ENCODE results near the gene NEDD4L. TPM values are rescaled to one million over a fixed set of nuclear protein-coding genes. Genes with fewer than 3 reads are reported as not detected.

Gene NEDD4L
- total RNA-seq, 1 donor from 2014 or later = 209 TPM

DNA sequence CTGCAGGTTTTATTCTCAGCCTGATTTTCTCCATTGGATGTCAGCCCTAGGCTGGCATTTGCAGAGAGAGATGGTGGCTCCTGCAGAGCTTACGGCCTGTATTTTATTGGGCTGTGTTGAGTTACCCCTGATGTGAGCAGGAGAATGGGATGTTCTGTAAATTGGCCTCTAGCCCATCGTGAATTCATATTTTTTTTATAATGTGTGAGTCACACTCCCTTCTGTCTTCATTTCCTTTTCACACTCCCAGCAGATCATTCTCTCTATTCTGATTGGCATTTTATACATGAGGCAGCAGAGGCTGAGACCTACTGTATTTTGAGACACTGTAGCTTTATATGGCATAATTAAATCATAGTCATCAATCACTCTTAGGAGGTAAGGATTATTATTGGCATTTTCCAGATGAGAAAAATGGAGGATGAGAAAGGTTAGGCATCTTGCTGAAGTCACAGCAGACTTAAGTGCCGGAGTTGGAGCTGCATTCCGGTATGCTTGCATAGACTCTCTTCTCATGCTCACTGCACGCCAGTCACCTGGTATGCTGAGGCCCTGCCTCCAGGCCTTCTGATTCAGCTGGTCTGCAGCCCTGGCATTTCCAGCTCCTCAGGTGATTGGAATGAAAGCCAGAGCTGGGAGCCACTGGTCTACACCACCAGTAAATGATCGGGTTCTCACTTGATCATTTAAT, 142.4 kb downstream of the NEDD4L start:
- Mint-ChIP-seq H3K27me3 (ENCODE audit: unreplicated experiment) (no peaks in the 10 kb centered on the region), H3K9me3 (ENCODE audit: unreplicated experiment) (peaks cover 8% of the 10 kb centered on the region), H3K27ac (ENCODE audit: unreplicated experiment) (no peak overlapping the region), H3K4me1 (ENCODE audit: low read depth, unreplicated experiment) (peaks cover 34% of the 10 kb centered on the region), H3K36me3 (ENCODE audit: unreplicated experiment) (no peaks in the 10 kb centered on the region), H3K4me3 (ENCODE audit: unreplicated experiment) (no peak overlapping the region)
- TF ChIP-seq, protein P1, sequence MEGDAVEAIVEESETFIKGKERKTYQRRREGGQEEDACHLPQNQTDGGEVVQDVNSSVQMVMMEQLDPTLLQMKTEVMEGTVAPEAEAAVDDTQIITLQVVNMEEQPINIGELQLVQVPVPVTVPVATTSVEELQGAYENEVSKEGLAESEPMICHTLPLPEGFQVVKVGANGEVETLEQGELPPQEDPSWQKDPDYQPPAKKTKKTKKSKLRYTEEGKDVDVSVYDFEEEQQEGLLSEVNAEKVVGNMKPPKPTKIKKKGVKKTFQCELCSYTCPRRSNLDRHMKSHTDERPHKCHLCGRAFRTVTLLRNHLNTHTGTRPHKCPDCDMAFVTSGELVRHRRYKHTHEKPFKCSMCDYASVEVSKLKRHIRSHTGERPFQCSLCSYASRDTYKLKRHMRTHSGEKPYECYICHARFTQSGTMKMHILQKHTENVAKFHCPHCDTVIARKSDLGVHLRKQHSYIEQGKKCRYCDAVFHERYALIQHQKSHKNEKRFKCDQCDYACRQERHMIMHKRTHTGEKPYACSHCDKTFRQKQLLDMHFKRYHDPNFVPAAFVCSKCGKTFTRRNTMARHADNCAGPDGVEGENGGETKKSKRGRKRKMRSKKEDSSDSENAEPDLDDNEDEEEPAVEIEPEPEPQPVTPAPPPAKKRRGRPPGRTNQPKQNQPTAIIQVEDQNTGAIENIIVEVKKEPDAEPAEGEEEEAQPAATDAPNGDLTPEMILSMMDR (IDR thresholded peaks at IDR 0.05; ENCODE audit: partially characterized antibody, unreplicated experiment) = no peak
- DNase-seq = no peak

GRCh38 chr18:58187674-58188073, 143.6 kb downstream of the NEDD4L start:
- Mint-ChIP-seq H3K36me3 (ENCODE audit: unreplicated experiment) (no peaks in the 10 kb centered on the region), H3K27me3 (ENCODE audit: unreplicated experiment) (no peaks in the 10 kb centered on the region), H3K27ac (ENCODE audit: unreplicated experiment) (peak overlapping the region; percentile 22), H3K4me1 (ENCODE audit: low read depth, unreplicated experiment) (peaks cover 30% of the 10 kb centered on the region), H3K9me3 (ENCODE audit: unreplicated experiment) (peaks cover 8% of the 10 kb centered on the region), H3K4me3 (ENCODE audit: unreplicated experiment) (no peak overlapping the region)
- DNase-seq = no peak
- TF ChIP-seq, protein P1 (IDR thresholded peaks at IDR 0.05; ENCODE audit: partially characterized antibody, unreplicated experiment) = no peak

DNA sequence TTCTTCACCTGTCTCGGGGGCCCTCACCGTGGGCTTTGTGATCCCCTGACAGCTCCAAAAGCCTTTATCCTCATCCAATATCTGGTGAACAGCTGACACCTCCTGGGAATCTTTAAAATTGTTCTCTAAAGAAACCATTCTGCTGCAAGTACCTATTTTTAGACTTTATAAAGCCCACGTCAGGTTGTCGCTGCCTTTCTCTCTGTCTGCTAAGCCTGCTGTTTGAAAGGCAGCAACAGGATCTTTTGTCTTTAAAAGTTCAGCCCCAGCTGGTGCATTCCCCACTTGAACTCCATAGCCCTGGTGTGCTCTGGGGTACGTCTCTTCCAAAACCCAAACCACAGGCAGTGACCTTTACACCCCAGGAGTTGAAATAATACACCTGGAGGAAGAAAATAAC, 145.0 kb downstream of the NEDD4L start:
- Mint-ChIP-seq H3K27me3 (ENCODE audit: unreplicated experiment) (peaks cover 3% of the 10 kb centered on the region), H3K27ac (ENCODE audit: unreplicated experiment) (peak overlapping the region; percentile 78), H3K4me3 (ENCODE audit: unreplicated experiment) (peak overlapping the region; percentile 57), H3K36me3 (ENCODE audit: unreplicated experiment) (no peaks in the 10 kb centered on the region), H3K4me1 (ENCODE audit: low read depth, unreplicated experiment) (peaks cover 39% of the 10 kb centered on the region), H3K9me3 (ENCODE audit: unreplicated experiment) (peaks cover 10% of the 10 kb centered on the region)
- no peak for DNase-seq
- TF ChIP-seq, protein P1 (IDR thresholded peaks at IDR 0.05; ENCODE audit: partially characterized antibody, unreplicated experiment) = no peak

GRCh38 chr18:58190842-58191530, 147.0 kb downstream of the NEDD4L start:
- H3K36me3 Mint-ChIP-seq (ENCODE audit: unreplicated experiment) = no peaks in the 10 kb centered on the region
- no peak overlapping the region for H3K27ac Mint-ChIP-seq (ENCODE audit: unreplicated experiment)
- no peak overlapping the region for H3K4me3 Mint-ChIP-seq (ENCODE audit: unreplicated experiment)
- H3K9me3 Mint-ChIP-seq (ENCODE audit: unreplicated experiment) = peaks cover 10% of the 10 kb centered on the region
- TF ChIP-seq, protein P1 (IDR thresholded peaks at IDR 0.05; ENCODE audit: partially characterized antibody, unreplicated experiment) = no peak
- H3K27me3 Mint-ChIP-seq (ENCODE audit: unreplicated experiment) = peaks cover 5% of the 10 kb centered on the region
- no peak for DNase-seq
- H3K4me1 Mint-ChIP-seq (ENCODE audit: low read depth, unreplicated experiment) = peaks cover 51% of the 10 kb centered on the region

GRCh38 chr18:58191626-58192025, 147.6 kb downstream of the NEDD4L start:
- peaks cover 54% of the 10 kb centered on the region for H3K4me1 Mint-ChIP-seq (ENCODE audit: low read depth, unreplicated experiment)
- H3K27ac Mint-ChIP-seq (ENCODE audit: unreplicated experiment) = no peak overlapping the region
- DNase-seq = no peak
- H3K36me3 Mint-ChIP-seq (ENCODE audit: unreplicated experiment) = no peaks in the 10 kb centered on the region
- H3K4me3 Mint-ChIP-seq (ENCODE audit: unreplicated experiment) = no peak overlapping the region
- TF ChIP-seq, protein P1 (IDR thresholded peaks at IDR 0.05; ENCODE audit: partially characterized antibody, unreplicated experiment) = no peak
- peaks cover 10% of the 10 kb centered on the region for H3K9me3 Mint-ChIP-seq (ENCODE audit: unreplicated experiment)
- H3K27me3 Mint-ChIP-seq (ENCODE audit: unreplicated experiment) = peaks cover 5% of the 10 kb centered on the region
